Measurements from ENCODE around the gene CASKIN2. TPM values are rescaled to one million over a fixed set of nuclear protein-coding genes. Genes with fewer than 3 reads are reported as not detected.
"Not testable (repeated sequence)": the region's sequence is repeated elsewhere in the genome, so short reads cannot be mapped to it uniquely, and the experiment has no call there.

Gene CASKIN2
- total RNA-seq, 4 donors from 2014 or later = 13.7 to 46.0 (median 15.6) TPM

DNA sequence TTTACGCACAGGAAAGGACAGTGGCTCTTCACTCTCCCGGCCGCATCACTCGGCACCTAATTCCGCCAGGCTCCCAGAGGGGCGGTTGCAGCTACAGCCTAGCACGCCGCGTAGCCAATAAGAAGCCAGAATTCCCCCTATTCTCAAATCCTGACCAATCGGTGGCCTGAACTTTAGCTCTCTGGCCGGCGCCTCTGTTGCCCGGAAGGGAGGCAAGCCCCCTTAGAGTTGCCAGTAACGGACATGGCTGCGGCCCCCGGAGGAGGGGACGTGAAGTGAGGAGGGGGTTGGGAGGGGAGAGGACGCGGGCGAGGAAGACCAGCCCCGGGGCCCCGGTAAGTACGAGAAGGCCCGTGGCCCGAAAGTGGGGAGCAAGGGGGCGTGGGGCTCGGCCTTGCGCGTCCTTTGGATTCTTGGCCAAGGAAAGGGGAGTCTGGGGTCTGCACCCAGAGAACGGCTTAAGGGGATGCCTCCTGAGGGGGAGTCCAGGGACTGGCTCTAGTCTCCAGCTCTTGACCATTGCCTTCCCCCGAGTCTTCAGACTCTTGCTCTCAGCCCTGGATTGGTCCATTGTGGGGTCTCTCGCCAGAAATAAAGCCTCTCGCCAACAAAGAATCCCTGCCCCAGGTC, 58.8 kb downstream of the CASKIN2 start, which contains the start of gene TMEM94:
TMEM94 (plus strand) TSS at position 219 of the 630 bp plus-strand sequence. CDS start 15,271 bp downstream, outside the sequence.
- Histone ChIP-seq H3K9me3 (no peaks in the 10 kb centered on the region), H3K27me3 (no peaks in the 10 kb centered on the region), H3K36me3 (no peaks in the 10 kb centered on the region), H3K27ac (peak within 1 kb of the TSS; percentile 90 to 95 (median 94)), H3K4me1 (peaks cover 0 to 42% (median 21%) of the 10 kb centered on the region in 3 donors), H3K4me3 (peak within 1 kb of the TSS; percentile 94 to 95)
- 0% methylated on average over 7 to 8 of the region's 33 CpGs for WGBS, 2 donors (ENCODE audit: low coverage in 1 of 2)
- peak; percentile 99 for ATAC-seq
- TF ChIP-seq POLR2AphosphoS5 (IDR thresholded peaks at IDR 0.05) (peak; percentile 29), CTCF (IDR thresholded peaks at IDR 0.05) (no peak)

- peak; percentile 56 for ATAC-seq
- 1 to 3% methylated on average over 10 to 12 of the region's 13 CpGs for WGBS, 2 donors (ENCODE audit: low coverage in 1 of 2)
- TF ChIP-seq POLR2A (IDR thresholded peaks at IDR 0.05) (peak in 1 of 2 donors; percentile 46), CTCF (IDR thresholded peaks at IDR 0.05) (no peak), EP300 (IDR thresholded peaks at IDR 0.05) (no peak)
- no peaks in the 10 kb centered on the region for H3K9me3 ChIP-seq
- peak overlapping the region; percentile 94 to 95 for H3K4me3 ChIP-seq
- H3K27me3 ChIP-seq = no peaks in the 10 kb centered on the region
- H3K4me1 ChIP-seq = peaks cover 0 to 42% (median 21%) of the 10 kb centered on the region in 3 donors
- H3K27ac ChIP-seq = peak overlapping the region; percentile 90 to 95 (median 94)
- no peaks in the 10 kb centered on the region for H3K36me3 ChIP-seq
Observed at GRCh38 chr17:75456039-75456416, 59.3 kb downstream of the CASKIN2 start.

- H3K27me3 ChIP-seq, ATAC-seq, H3K36me3 ChIP-seq, H3K4me3 ChIP-seq, H3K9me3 ChIP-seq: not testable (repeated sequence)
- Histone ChIP-seq H3K4me1 (peaks cover 0 to 36% (median 17%) of the 10 kb centered on the region in 3 donors), H3K27ac (peak overlapping the region in 2 of 4 donors; percentile 94 to 95)
- WGBS, 2 donors (ENCODE audit: low coverage in 1 of 2) = 97 to 100% methylated on average over 2 to 3 of the region's 3 CpGs
Observed at GRCh38 chr17:75454672-75455071, 60.7 kb downstream of the CASKIN2 start.

DNA sequence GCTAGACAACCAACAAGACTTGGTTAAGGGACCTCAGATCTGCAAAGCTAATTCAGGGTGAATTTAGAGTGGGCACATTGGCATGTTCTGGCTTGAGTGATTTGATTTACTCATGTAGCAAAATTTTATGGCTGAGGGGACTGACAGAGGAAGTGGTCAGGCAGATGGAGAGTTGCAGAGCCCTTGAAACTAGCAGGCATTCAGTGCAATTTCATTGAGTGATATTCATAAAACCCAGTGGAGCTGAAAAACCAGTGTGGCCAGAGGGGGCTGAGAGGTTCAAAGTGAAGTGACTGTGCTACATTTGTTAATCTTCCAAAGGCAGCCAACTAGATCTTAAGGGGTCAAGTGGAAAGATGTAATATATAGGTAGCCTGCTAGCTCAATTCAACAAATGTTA, 61.1 kb downstream of the CASKIN2 start:
- TF ChIP-seq POLR2AphosphoS5 (IDR thresholded peaks at IDR 0.05) = no peak
- TF ChIP-seq EP300 (IDR thresholded peaks at IDR 0.05) = no peak
- TF ChIP-seq CTCF (IDR thresholded peaks at IDR 0.05) = no peak
- no peak for TF ChIP-seq POLR2A (IDR thresholded peaks at IDR 0.05)
- ATAC-seq = no peak
- Histone ChIP-seq H3K27me3 (no peaks in the 10 kb centered on the region), H3K4me3 (no peak overlapping the region), H3K4me1 (peaks cover 0 to 31% (median 12%) of the 10 kb centered on the region in 3 donors), H3K27ac (no peak overlapping the region), H3K9me3 (no peaks in the 10 kb centered on the region), H3K36me3 (no peaks in the 10 kb centered on the region)

- H3K27ac ChIP-seq = no peak overlapping the region
- peaks cover 0 to under 1% (median 0%) of the 10 kb centered on the region in 3 donors for H3K4me1 ChIP-seq
- H3K27me3 ChIP-seq = no peaks in the 10 kb centered on the region
- H3K36me3 ChIP-seq = no peaks in the 10 kb centered on the region
- H3K9me3 ChIP-seq = no peaks in the 10 kb centered on the region
- ATAC-seq = no peak
- 58 to 75% methylated on average over 2 to 4 of the region's 4 CpGs for WGBS, 2 donors (ENCODE audit: low coverage in 1 of 2)
- no peak overlapping the region for H3K4me3 ChIP-seq
- TF ChIP-seq CTCF (IDR thresholded peaks at IDR 0.05) = no peak
- no peak for TF ChIP-seq POLR2A (IDR thresholded peaks at IDR 0.05)
- no peak for TF ChIP-seq POLR2AphosphoS5 (IDR thresholded peaks at IDR 0.05)
- TF ChIP-seq EP300 (IDR thresholded peaks at IDR 0.05) = no peak
Observed at GRCh38 chr17:75450270-75450669, 65.1 kb downstream of the CASKIN2 start.

Other genes starting within 250 kb of the CASKIN2 start
- gene MIF4GD, start 244.3 kb downstream of the CASKIN2 start, total RNA-seq = 10 to 100 TPM; 28.5 to 50.7 (median 44.4) TPM
- 10 to 100 TPM in 3 of 4 donors, 1 to 10 TPM in 1; 7.3 to 14.5 (median 13.4) TPM for gene SLC25A19, start 226.1 kb downstream of the CASKIN2 start, total RNA-seq
- 100 to 1,000 TPM in 2 of 4 donors, 10 to 100 TPM in 2; 80.6 to 113 (median 97.6) TPM for gene GRB2, start 109.9 kb downstream of the CASKIN2 start, total RNA-seq
- gene TMEM94, start 58.9 kb downstream of the CASKIN2 start, total RNA-seq = 10 to 100 TPM; 31.0 to 50.3 (median 42.8) TPM
- gene TSEN54, start 991 bp upstream of the CASKIN2 start, total RNA-seq = 10 to 100 TPM; 15.8 to 26.5 (median 17.1) TPM
- 1 to 10 TPM; 2.3 to 7.9 (median 5.8) TPM for gene LLGL2, start 10.2 kb upstream of the CASKIN2 start, total RNA-seq
- gene MYO15B, start 72.3 kb upstream of the CASKIN2 start, total RNA-seq = 10 to 100 TPM; 10.7 to 76.1 (median 50.8) TPM
- gene SMIM5, start 117.9 kb upstream of the CASKIN2 start, total RNA-seq = 1 to 10 TPM; 3.8 to 6.8 (median 5.0) TPM
- 10 to 100 TPM in 3 of 4 donors, 1 to 10 TPM in 1; 6.4 to 15.1 (median 13.6) TPM for gene RECQL5, start 151.6 kb upstream of the CASKIN2 start, total RNA-seq
- gene SAP30BP, start 151.8 kb upstream of the CASKIN2 start, total RNA-seq = 10 to 100 TPM; 68.2 to 87.2 (median 77.2) TPM
- 10 to 100 TPM; 31.1 to 66.3 (median 41.8) TPM for gene ITGB4, start 205.9 kb upstream of the CASKIN2 start, total RNA-seq
- gene GALK1, start 249.7 kb upstream of the CASKIN2 start, total RNA-seq = 10 to 100 TPM; 13.7 to 23.2 (median 20.4) TPM